ENCODE results near the gene LGSN.
"Not testable (repeated sequence)": the region's sequence is repeated elsewhere in the genome, so short reads cannot be mapped to it uniquely, and the experiment has no call there.

LGSN gene

GRCh38 chr6:63305277-63305676 is 14.5 kb downstream of the LGSN start:
- no peak for DNase-seq

GRCh38 chr6:63303476-63303875 is 16.3 kb downstream of the LGSN start:
- no peak for DNase-seq

GRCh38 chr6:63299667-63300066 is 20.1 kb downstream of the LGSN start:
- no peak for DNase-seq

- no peak for DNase-seq
These were observed 24.1 kb downstream of the LGSN start for GRCh38 chr6:63295553-63296194.

GRCh38 chr6:63290492-63291058 is 29.2 kb downstream of the LGSN start:
- no peak for DNase-seq

- no peak for DNase-seq
These were observed 30.4 kb downstream of the LGSN start for GRCh38 chr6:63289269-63289872.

- no peak for DNase-seq
These were observed 39.1 kb downstream of the LGSN start for GRCh38 chr6:63280639-63281180.

GRCh38 chr6:63278916-63279315 is 40.9 kb downstream of the LGSN start:
- DNase-seq, result no peak

- DNase-seq, result no peak
These were observed 43.8 kb downstream of the LGSN start for GRCh38 chr6:63275953-63276352.

- DNase-seq, result not testable (repeated sequence)
These were observed 44.9 kb downstream of the LGSN start for GRCh38 chr6:63274795-63275430.

- DNase-seq, result no peak
These were observed 47.4 kb downstream of the LGSN start for GRCh38 chr6:63272397-63272796.

GRCh38 chr6:63269470-63269869 is 50.3 kb downstream of the LGSN start:
- no peak for DNase-seq

- no peak for DNase-seq
These were observed 51.2 kb downstream of the LGSN start for GRCh38 chr6:63268574-63268973.

- DNase-seq, result no peak
These were observed 52.0 kb downstream of the LGSN start for GRCh38 chr6:63267828-63268227.

GRCh38 chr6:63267046-63267445 is 52.7 kb downstream of the LGSN start:
- DNase-seq, result no peak

- DNase-seq, result no peak
These were observed 56.3 kb downstream of the LGSN start for GRCh38 chr6:63263444-63263843.

- no peak for DNase-seq
These were observed 58.0 kb downstream of the LGSN start for GRCh38 chr6:63261820-63262219.

- DNase-seq, result no peak
These were observed 60.6 kb downstream of the LGSN start for GRCh38 chr6:63259153-63259552.

- DNase-seq, result no peak
These were observed 69.8 kb downstream of the LGSN start for GRCh38 chr6:63249875-63250482.

- no peak for DNase-seq
These were observed 73.2 kb downstream of the LGSN start for GRCh38 chr6:63246581-63246980.

GRCh38 chr6:63245909-63246308 is 73.9 kb downstream of the LGSN start:
- no peak for DNase-seq

- no peak for DNase-seq
These were observed 74.4 kb downstream of the LGSN start for GRCh38 chr6:63245420-63245819.

- DNase-seq, result no peak
These were observed 83.4 kb downstream of the LGSN start for GRCh38 chr6:63236398-63236817.

Data from stimulated activated CD4-positive, alpha-beta T cell treated with anti-CD3 and anti-CD28 coated beads, Interleukin-2, amount 100 ng/mL, for 24 hours (primary cell).